ENCODE measurements around the gene IAH1. TPM values are rescaled to one million over a fixed set of nuclear protein-coding genes. Genes with fewer than 3 reads are reported as not detected.
A peak's percentile ranks its signal among the peaks of the same experiment; 100 is the strongest.

Gene IAH1
- total and polyA plus RNA-seq, 3 donors from 2014 or later, result 76.3 to 208 (median 86.0) TPM

DNA sequence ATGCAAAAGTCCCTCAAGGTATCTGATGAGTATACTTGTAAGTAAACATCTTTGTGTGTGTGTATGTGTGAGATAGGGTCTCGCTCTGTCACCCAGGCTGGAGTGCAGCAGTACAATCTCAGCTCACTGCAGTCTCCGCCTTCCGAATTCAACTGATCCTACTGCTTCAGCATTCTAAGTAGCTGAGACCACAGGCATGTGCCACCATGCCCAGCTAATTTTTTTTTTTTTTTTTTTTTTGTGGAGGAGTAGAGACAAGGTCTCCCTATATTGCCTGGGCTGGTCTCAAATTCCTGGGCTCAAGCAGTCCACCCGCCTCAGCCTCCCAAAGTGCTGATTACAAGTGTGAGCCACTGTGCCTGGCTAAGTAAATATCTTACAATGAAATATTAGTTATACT, 58.1 kb downstream of the IAH1 start:
- H3K27me3 ChIP-seq, result no peaks in the 10 kb centered on the region
- no peaks in the 10 kb centered on the region for H3K9me3 ChIP-seq
- no peak overlapping the region for H3K4me3 ChIP-seq
- H3K4me1 ChIP-seq, result peaks cover 11% of the 10 kb centered on the region
- TF ChIP-seq POLR2A (IDR thresholded peaks at IDR 0.05), result no peak
- TF ChIP-seq, protein P1, sequence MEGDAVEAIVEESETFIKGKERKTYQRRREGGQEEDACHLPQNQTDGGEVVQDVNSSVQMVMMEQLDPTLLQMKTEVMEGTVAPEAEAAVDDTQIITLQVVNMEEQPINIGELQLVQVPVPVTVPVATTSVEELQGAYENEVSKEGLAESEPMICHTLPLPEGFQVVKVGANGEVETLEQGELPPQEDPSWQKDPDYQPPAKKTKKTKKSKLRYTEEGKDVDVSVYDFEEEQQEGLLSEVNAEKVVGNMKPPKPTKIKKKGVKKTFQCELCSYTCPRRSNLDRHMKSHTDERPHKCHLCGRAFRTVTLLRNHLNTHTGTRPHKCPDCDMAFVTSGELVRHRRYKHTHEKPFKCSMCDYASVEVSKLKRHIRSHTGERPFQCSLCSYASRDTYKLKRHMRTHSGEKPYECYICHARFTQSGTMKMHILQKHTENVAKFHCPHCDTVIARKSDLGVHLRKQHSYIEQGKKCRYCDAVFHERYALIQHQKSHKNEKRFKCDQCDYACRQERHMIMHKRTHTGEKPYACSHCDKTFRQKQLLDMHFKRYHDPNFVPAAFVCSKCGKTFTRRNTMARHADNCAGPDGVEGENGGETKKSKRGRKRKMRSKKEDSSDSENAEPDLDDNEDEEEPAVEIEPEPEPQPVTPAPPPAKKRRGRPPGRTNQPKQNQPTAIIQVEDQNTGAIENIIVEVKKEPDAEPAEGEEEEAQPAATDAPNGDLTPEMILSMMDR (IDR thresholded peaks at IDR 0.05), result no peak
- intact Hi-C loops (cut with DNase I; ENCODE audit: low total_unique reads), result no loop called here
- WGBS, 2 donors, result 85 to 90% methylated on average over 4 of the region's 4 CpGs
- no peaks in the 10 kb centered on the region for H3K36me3 ChIP-seq (ENCODE audit: low read depth, missing control alignments)
- no peak for DNase-seq
- no peak overlapping the region for H3K27ac ChIP-seq

DNA sequence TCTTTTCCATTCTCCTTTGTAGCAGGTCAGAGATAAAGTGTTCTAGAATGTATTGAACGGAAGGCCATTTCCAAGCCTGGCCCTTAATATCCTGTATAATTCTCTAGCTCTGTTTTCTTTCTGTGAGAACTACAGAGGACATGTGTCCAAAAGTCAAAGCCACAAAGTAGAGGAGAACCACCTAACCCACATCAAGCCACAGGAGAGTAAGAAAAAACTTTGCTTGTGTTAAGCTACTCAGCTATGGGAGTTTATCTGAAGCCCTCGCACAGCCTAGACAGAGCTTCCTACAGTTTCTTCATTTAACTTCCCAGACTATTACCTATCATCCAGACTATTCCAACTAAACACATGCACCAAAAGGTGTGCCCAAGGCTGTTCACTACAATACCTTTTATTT, 59.3 kb downstream of the IAH1 start:
- 70 to 93% methylated on average over 2 of the region's 2 CpGs for WGBS, 2 donors
- intact Hi-C loops (cut with DNase I; ENCODE audit: low total_unique reads), result no loop called here
- H3K4me3 ChIP-seq, result no peak overlapping the region

DNA sequence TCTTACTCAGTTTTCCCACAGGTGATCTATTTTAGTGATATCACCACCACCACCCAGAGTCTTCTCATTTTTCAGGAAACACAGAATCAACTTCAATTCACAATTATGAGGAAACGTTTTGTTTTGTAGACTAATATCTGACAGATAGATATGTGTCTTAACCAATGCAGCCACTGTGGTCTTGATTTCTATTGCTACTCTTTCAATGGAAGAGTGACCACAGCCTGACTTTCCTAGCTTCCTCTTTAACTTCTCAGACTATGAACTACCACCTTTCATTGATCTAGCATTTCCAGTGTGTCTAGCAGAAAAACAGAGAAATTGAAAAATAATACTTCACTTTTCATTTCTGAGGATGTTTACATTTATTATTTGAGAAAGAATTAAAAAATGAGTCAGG, 60.8 kb downstream of the IAH1 start:
- no peak for DNase-seq
- H3K27ac ChIP-seq, result peak overlapping the region in 1 of 2 donors; percentile 11
- H3K9me3 ChIP-seq, result no peaks in the 10 kb centered on the region
- no peak overlapping the region for H3K4me3 ChIP-seq
- no peaks in the 10 kb centered on the region for H3K36me3 ChIP-seq (ENCODE audit: low read depth, missing control alignments)
- intact Hi-C loops (cut with DNase I; ENCODE audit: low total_unique reads), result no loop called here
- H3K4me1 ChIP-seq, result peaks cover 24% of the 10 kb centered on the region
- peaks cover 3% of the 10 kb centered on the region for H3K27me3 ChIP-seq
- WGBS, 2 donors, result 51 to 61% methylated on average over 1 of the region's 1 CpG
- TF ChIP-seq, protein P1 (IDR thresholded peaks at IDR 0.05), result no peak
- no peak for TF ChIP-seq POLR2A (IDR thresholded peaks at IDR 0.05)

More for the DNA sequence above, 59.3 kb downstream of the IAH1 start:
- Histone ChIP-seq H3K9me3 (no peaks in the 10 kb centered on the region), H3K27me3 (peaks cover 2% of the 10 kb centered on the region), H3K4me1 (peaks cover 14% of the 10 kb centered on the region), H3K27ac (peak overlapping the region; percentile 1 to 51), H3K36me3 (ENCODE audit: low read depth, missing control alignments) (no peaks in the 10 kb centered on the region)
- DNase-seq, result no peak
- TF ChIP-seq, protein P1 (IDR thresholded peaks at IDR 0.05), result no peak
- no peak for TF ChIP-seq POLR2A (IDR thresholded peaks at IDR 0.05)

DNA sequence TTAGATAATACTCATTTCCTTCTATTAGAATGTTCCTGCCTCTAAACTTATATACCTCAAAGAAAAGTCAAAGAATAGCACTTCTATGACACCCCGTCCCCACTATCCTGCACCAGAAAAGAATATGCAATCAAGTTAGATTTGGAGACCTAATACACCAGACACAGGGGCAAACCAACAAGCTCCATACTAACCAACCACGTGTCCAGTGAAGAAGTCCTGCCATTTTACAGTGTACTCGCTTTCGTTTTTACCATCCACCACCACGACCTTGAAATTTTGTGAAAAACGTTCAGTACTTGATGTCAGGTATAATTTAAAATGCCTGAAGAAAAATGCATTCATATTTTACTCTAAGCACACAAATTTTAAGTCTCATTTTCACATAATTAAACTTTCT, 62.2 kb downstream of the IAH1 start:
- H3K9me3 ChIP-seq, result no peaks in the 10 kb centered on the region
- peaks cover 3% of the 10 kb centered on the region for H3K27me3 ChIP-seq
- 71 to 77% methylated on average over 6 of the region's 6 CpGs for WGBS, 2 donors
- no peaks in the 10 kb centered on the region for H3K36me3 ChIP-seq (ENCODE audit: low read depth, missing control alignments)
- no peak overlapping the region for H3K27ac ChIP-seq
- no peak for DNase-seq
- H3K4me3 ChIP-seq, result no peak overlapping the region
- intact Hi-C loops (cut with DNase I; ENCODE audit: low total_unique reads), result no loop called here
- TF ChIP-seq, protein P1 (IDR thresholded peaks at IDR 0.05), result no peak
- TF ChIP-seq POLR2A (IDR thresholded peaks at IDR 0.05), result no peak
- H3K4me1 ChIP-seq, result peaks cover 28% of the 10 kb centered on the region

DNA sequence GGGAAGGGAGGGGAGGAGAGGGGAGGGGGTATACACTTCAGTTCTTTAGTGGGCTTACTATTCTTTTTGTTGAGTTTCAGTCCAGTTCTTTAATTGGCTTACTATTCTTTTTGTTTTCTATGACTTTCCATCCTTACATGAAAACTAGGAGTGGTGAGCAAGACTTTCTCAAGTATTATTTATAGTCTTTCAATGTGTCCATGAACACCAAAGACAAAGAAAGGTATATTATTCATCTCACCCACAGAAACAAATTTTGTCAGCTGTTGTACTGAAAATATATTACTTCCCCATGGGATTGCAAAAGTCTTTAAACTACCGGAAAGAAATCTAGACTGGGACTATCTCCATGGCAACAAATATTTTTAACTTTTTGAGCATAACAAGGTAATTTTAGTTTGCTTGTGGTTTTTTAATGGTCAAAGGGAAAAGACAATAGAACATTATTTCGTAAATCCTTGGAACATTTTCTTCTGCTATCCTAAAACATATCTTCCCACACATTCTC, 63.7 kb downstream of the IAH1 start:
- WGBS, 2 donors, result 19 to 23% methylated on average over 2 of the region's 2 CpGs
- no peaks in the 10 kb centered on the region for H3K36me3 ChIP-seq (ENCODE audit: low read depth, missing control alignments)
- peak overlapping the region; percentile 26 to 86 for H3K27ac ChIP-seq
- TF ChIP-seq, protein P1 (IDR thresholded peaks at IDR 0.05), result no peak
- TF ChIP-seq POLR2A (IDR thresholded peaks at IDR 0.05), result no peak
- no peak for DNase-seq
- H3K27me3 ChIP-seq, result peaks cover 3% of the 10 kb centered on the region
- peaks cover 28% of the 10 kb centered on the region for H3K4me1 ChIP-seq
- intact Hi-C loops (cut with DNase I; ENCODE audit: low total_unique reads), result no loop called here
- no peak overlapping the region for H3K4me3 ChIP-seq
- no peaks in the 10 kb centered on the region for H3K9me3 ChIP-seq
